Measurements from ENCODE around the gene STX11.
"Not testable (repeated sequence)": the region's sequence is repeated elsewhere in the genome, so short reads cannot be mapped to it uniquely, and the experiment has no call there.

The STX11 gene

GRCh38 chr6:144184186-144184585, 33.9 kb downstream of the STX11 start:
- WGBS (ENCODE audit: extremely low coverage, insufficient coverage, insufficient read length): no CpG with 5 or more reads among the region's 1 CpG
- not testable (repeated sequence) for H3K27me3 ChIP-seq (ENCODE audit: insufficient read depth, low read length); H3K4me2 ChIP-seq (ENCODE audit: low read length); H2AK5ac ChIP-seq (ENCODE audit: low read length); H2BK5ac ChIP-seq (ENCODE audit: low read depth, low read length, poor library complexity); H3K4me1 ChIP-seq (ENCODE audit: control insufficient read depth in 1 of 2, insufficient read depth in 2 of 2, low read length in 2 of 2); H3K9me3 ChIP-seq (ENCODE audit: insufficient read depth, low read depth, low read length); H3K14ac ChIP-seq (ENCODE audit: low read length); H3K27ac ChIP-seq (ENCODE audit: low read depth, low read length); H4K91ac ChIP-seq (ENCODE audit: low read depth, low read length); H3K18ac ChIP-seq (ENCODE audit: low read length); H3K9ac ChIP-seq (ENCODE audit: low read length); H2AFZ ChIP-seq (ENCODE audit: insufficient read depth, low read length, poor library complexity); H3K79me2 ChIP-seq (ENCODE audit: control insufficient read depth, insufficient read depth, low read length, poor library complexity); H2BK120ac ChIP-seq (ENCODE audit: insufficient read depth, low read length, poor library complexity); H3K23ac ChIP-seq (ENCODE audit: low read length); H4K8ac ChIP-seq (ENCODE audit: low read depth, low read length); H2BK12ac ChIP-seq (ENCODE audit: low read length); H3K4me3 ChIP-seq (ENCODE audit: low read depth, low read length); H3K4ac ChIP-seq (ENCODE audit: low read depth, low read length); H3K36me3 ChIP-seq (ENCODE audit: control insufficient read depth in 1 of 2, insufficient read depth in 2 of 2, low read length in 2 of 2); H4K12ac ChIP-seq (ENCODE audit: low read depth, low read length); H3K79me1 ChIP-seq (ENCODE audit: low read length)
- DNase-seq: peak in 1 of 2 donors; percentile 62

- H2AFZ ChIP-seq (ENCODE audit: insufficient read depth, low read length, poor library complexity): no peak overlapping the region
- no peaks in the 10 kb centered on the region for H3K36me3 ChIP-seq (ENCODE audit: control insufficient read depth in 1 of 2, insufficient read depth in 2 of 2, low read length in 2 of 2)
- no peak overlapping the region for H3K23ac ChIP-seq (ENCODE audit: low read length)
- no peaks in the 10 kb centered on the region for H3K79me1 ChIP-seq (ENCODE audit: low read length)
- no peak overlapping the region for H3K18ac ChIP-seq (ENCODE audit: low read length)
- H2AK5ac ChIP-seq (ENCODE audit: low read length): no peak overlapping the region
- WGBS (ENCODE audit: extremely low coverage, insufficient coverage, insufficient read length): no CpG with 5 or more reads among the region's 4 CpGs
- no peak overlapping the region for H3K4ac ChIP-seq (ENCODE audit: low read depth, low read length)
- no peak overlapping the region for H2BK120ac ChIP-seq (ENCODE audit: insufficient read depth, low read length, poor library complexity)
- H4K8ac ChIP-seq (ENCODE audit: low read depth, low read length): no peak overlapping the region
- no peaks in the 10 kb centered on the region for H3K4me1 ChIP-seq (ENCODE audit: control insufficient read depth in 1 of 2, insufficient read depth in 2 of 2, low read length in 2 of 2)
- no peak overlapping the region for H3K27ac ChIP-seq (ENCODE audit: low read depth, low read length)
- H3K14ac ChIP-seq (ENCODE audit: low read length): no peak overlapping the region
- H3K4me2 ChIP-seq (ENCODE audit: low read length): no peak overlapping the region
- H3K79me2 ChIP-seq (ENCODE audit: control insufficient read depth, insufficient read depth, low read length, poor library complexity): no peaks in the 10 kb centered on the region
- no peak overlapping the region for H4K12ac ChIP-seq (ENCODE audit: low read depth, low read length)
- no peak overlapping the region for H4K91ac ChIP-seq (ENCODE audit: low read depth, low read length)
- peaks cover 2% of the 10 kb centered on the region for H3K9me3 ChIP-seq (ENCODE audit: insufficient read depth, low read depth, low read length)
- no peak overlapping the region for H3K9ac ChIP-seq (ENCODE audit: low read length)
- no peaks in the 10 kb centered on the region for H3K27me3 ChIP-seq (ENCODE audit: insufficient read depth, low read length)
- peak in 1 of 2 donors; percentile 61 for DNase-seq
- no peak overlapping the region for H3K4me3 ChIP-seq (ENCODE audit: low read depth, low read length)
- no peak overlapping the region for H2BK12ac ChIP-seq (ENCODE audit: low read length)
- no peak overlapping the region for H2BK5ac ChIP-seq (ENCODE audit: low read depth, low read length, poor library complexity)
Measured at GRCh38 chr6:144185133-144185836, 35.0 kb downstream of the STX11 start.

GRCh38 chr6:144186817-144187625, 36.7 kb downstream of the STX11 start:
- Histone ChIP-seq H3K4me1 (ENCODE audit: control insufficient read depth in 1 of 2, insufficient read depth in 2 of 2, low read length in 2 of 2) (no peaks in the 10 kb centered on the region), H3K4ac (ENCODE audit: low read depth, low read length) (no peak overlapping the region), H2BK12ac (ENCODE audit: low read length) (no peak overlapping the region), H3K79me1 (ENCODE audit: low read length) (no peaks in the 10 kb centered on the region), H3K14ac (ENCODE audit: low read length) (no peak overlapping the region), H3K9me3 (ENCODE audit: insufficient read depth, low read depth, low read length) (peaks cover 2% of the 10 kb centered on the region), H3K4me2 (ENCODE audit: low read length) (no peak overlapping the region), H3K27ac (ENCODE audit: low read depth, low read length) (no peak overlapping the region), H2AK5ac (ENCODE audit: low read length) (no peak overlapping the region), H4K91ac (ENCODE audit: low read depth, low read length) (no peak overlapping the region), H3K36me3 (ENCODE audit: control insufficient read depth in 1 of 2, insufficient read depth in 2 of 2, low read length in 2 of 2) (no peaks in the 10 kb centered on the region), H3K4me3 (ENCODE audit: low read depth, low read length) (peak overlapping the region; percentile 31), H4K12ac (ENCODE audit: low read depth, low read length) (no peak overlapping the region), H3K9ac (ENCODE audit: low read length) (peak overlapping the region; percentile 54), H3K23ac (ENCODE audit: low read length) (no peak overlapping the region), H3K79me2 (ENCODE audit: control insufficient read depth, insufficient read depth, low read length, poor library complexity) (no peaks in the 10 kb centered on the region), H3K18ac (ENCODE audit: low read length) (no peak overlapping the region), H2BK120ac (ENCODE audit: insufficient read depth, low read length, poor library complexity) (no peak overlapping the region), H2AFZ (ENCODE audit: insufficient read depth, low read length, poor library complexity) (no peak overlapping the region), H4K8ac (ENCODE audit: low read depth, low read length) (no peak overlapping the region), H2BK5ac (ENCODE audit: low read depth, low read length, poor library complexity) (no peak overlapping the region), H3K27me3 (ENCODE audit: insufficient read depth, low read length) (no peaks in the 10 kb centered on the region)
- no CpG with 5 or more reads among the region's 79 CpGs for WGBS (ENCODE audit: extremely low coverage, insufficient coverage, insufficient read length)
- DNase-seq: no peak

DNA sequence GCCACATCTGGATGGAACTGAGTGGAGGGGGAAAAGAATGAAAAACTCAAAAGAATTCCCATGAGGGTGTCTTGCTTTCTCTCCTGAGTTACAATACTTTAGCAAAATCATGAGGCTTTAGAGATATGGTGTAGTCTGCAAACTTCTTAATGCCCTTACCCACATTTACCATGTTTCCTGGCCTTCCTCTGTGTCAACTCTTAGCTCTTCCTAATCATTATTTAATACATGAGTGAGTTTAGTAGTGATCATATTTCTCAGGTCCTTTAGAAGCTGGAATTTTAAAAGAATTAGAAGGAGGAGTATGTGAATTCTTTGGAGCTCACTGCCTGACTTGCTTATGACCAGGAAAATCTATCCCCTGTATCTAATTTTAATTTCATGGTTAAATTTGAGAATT, 39.0 kb downstream of the STX11 start:
- no peak overlapping the region for H3K9ac ChIP-seq (ENCODE audit: low read length)
- no peak overlapping the region for H2AFZ ChIP-seq (ENCODE audit: insufficient read depth, low read length, poor library complexity)
- no peak overlapping the region for H2BK12ac ChIP-seq (ENCODE audit: low read length)
- H3K4ac ChIP-seq (ENCODE audit: low read depth, low read length): no peak overlapping the region
- H3K79me2 ChIP-seq (ENCODE audit: control insufficient read depth, insufficient read depth, low read length, poor library complexity): no peaks in the 10 kb centered on the region
- DNase-seq: no peak
- no peak overlapping the region for H3K23ac ChIP-seq (ENCODE audit: low read length)
- H4K12ac ChIP-seq (ENCODE audit: low read depth, low read length): no peak overlapping the region
- no peak overlapping the region for H3K4me3 ChIP-seq (ENCODE audit: low read depth, low read length)
- no peaks in the 10 kb centered on the region for H3K79me1 ChIP-seq (ENCODE audit: low read length)
- no peak overlapping the region for H4K91ac ChIP-seq (ENCODE audit: low read depth, low read length)
- no peak overlapping the region for H3K27ac ChIP-seq (ENCODE audit: low read depth, low read length)
- no peak overlapping the region for H4K8ac ChIP-seq (ENCODE audit: low read depth, low read length)
- no peaks in the 10 kb centered on the region for H3K4me1 ChIP-seq (ENCODE audit: control insufficient read depth in 1 of 2, insufficient read depth in 2 of 2, low read length in 2 of 2)
- H3K4me2 ChIP-seq (ENCODE audit: low read length): no peak overlapping the region
- H2BK120ac ChIP-seq (ENCODE audit: insufficient read depth, low read length, poor library complexity): no peak overlapping the region
- no peak overlapping the region for H2BK5ac ChIP-seq (ENCODE audit: low read depth, low read length, poor library complexity)
- H3K9me3 ChIP-seq (ENCODE audit: insufficient read depth, low read depth, low read length): peaks cover 2% of the 10 kb centered on the region
- H2AK5ac ChIP-seq (ENCODE audit: low read length): no peak overlapping the region
- no peaks in the 10 kb centered on the region for H3K27me3 ChIP-seq (ENCODE audit: insufficient read depth, low read length)
- H3K36me3 ChIP-seq (ENCODE audit: control insufficient read depth in 1 of 2, insufficient read depth in 2 of 2, low read length in 2 of 2): no peaks in the 10 kb centered on the region
- H3K18ac ChIP-seq (ENCODE audit: low read length): no peak overlapping the region
- no peak overlapping the region for H3K14ac ChIP-seq (ENCODE audit: low read length)
